Neural crest cell (in vitro differentiated cells): ENCODE measurements around the gene PAK5. TPM values are rescaled to one million over a fixed set of nuclear protein-coding genes. Genes with fewer than 3 reads are reported as not detected.

Experiments
- DNase-seq: peaks from one replicate; pipeline ENCODE4 v3.0.0; 2021; ENCODE audit warnings: low read depth, mixed read lengths, low spot score
- H3K27ac Mint-ChIP-seq: one replicate; pipeline ENCODE4 v1.8.0; 2021; ENCODE audit warnings: mild to moderate bottlenecking, mixed read lengths; ENCODE audit not compliant: unreplicated experiment
- H3K27me3 Mint-ChIP-seq: 2 replicates; pipeline ENCODE4 v1.8.0; 2021; ENCODE audit warnings: low read depth, mild to moderate bottlenecking, mixed read lengths
- H3K36me3 Mint-ChIP-seq: 2 replicates; pipeline ENCODE4 v1.8.0; 2021; ENCODE audit warnings: low read depth, mild to moderate bottlenecking, mixed read lengths
- H3K4me1 Mint-ChIP-seq: 2 replicates; pipeline ENCODE4 v1.8.0; 2021; ENCODE audit warnings: mixed read lengths
- H3K4me3 Mint-ChIP-seq: one replicate; pipeline ENCODE4 v1.8.0; 2021; ENCODE audit warnings: mild to moderate bottlenecking, mixed read lengths
- H3K9me3 Mint-ChIP-seq: 2 replicates; pipeline ENCODE4 v1.8.0; 2021; ENCODE audit warnings: mixed read lengths
- CTCF ChIP-seq: fragments of 200-600 bp; sonication (generic); conservative IDR thresholded peaks from 2 replicates; pipeline ENCODE4 v1.5.0; 2021; ENCODE audit warnings: antibody characterized with exemption, mild to moderate bottlenecking
- total RNA-seq: library from RNA; stranded (reverse); gene quantifications from 2 replicates; pipeline ENCODE4 v1.2.1, GENCODE V29; 2021

PAK5 gene
- total RNA-seq, 1 donor from 2014 or later = 1.8 TPM

- Mint-ChIP-seq H3K36me3 (no peaks in the 10 kb centered on the region), H3K4me1 (peaks cover 8% of the 10 kb centered on the region), H3K4me3 (no peak overlapping the region), H3K27me3 (no peaks in the 10 kb centered on the region), H3K9me3 (no peaks in the 10 kb centered on the region), H3K27ac (no peak overlapping the region)
- no peak for DNase-seq
- TF ChIP-seq CTCF = no peak
Observed at GRCh38 chr20:9632991-9633390, 205.9 kb downstream of the PAK5 start.

GRCh38 chr20:9632265-9632664 lies 206.6 kb downstream of the PAK5 start:
- DNase-seq = no peak
- no peak overlapping the region for H3K27ac Mint-ChIP-seq
- no peaks in the 10 kb centered on the region for H3K36me3 Mint-ChIP-seq
- H3K9me3 Mint-ChIP-seq = no peaks in the 10 kb centered on the region
- H3K27me3 Mint-ChIP-seq = no peaks in the 10 kb centered on the region
- peaks cover 8% of the 10 kb centered on the region for H3K4me1 Mint-ChIP-seq
- TF ChIP-seq CTCF = no peak
- no peak overlapping the region for H3K4me3 Mint-ChIP-seq

- no peak for DNase-seq
- H3K36me3 Mint-ChIP-seq = no peaks in the 10 kb centered on the region
- peaks cover 8% of the 10 kb centered on the region for H3K4me1 Mint-ChIP-seq
Observed at GRCh38 chr20:9630554-9630953, 208.3 kb downstream of the PAK5 start.

GRCh38 chr20:9629831-9630230 lies 209.0 kb downstream of the PAK5 start:
- no peaks in the 10 kb centered on the region for H3K36me3 Mint-ChIP-seq
- no peak overlapping the region for H3K4me3 Mint-ChIP-seq
- no peak for TF ChIP-seq CTCF
- H3K27ac Mint-ChIP-seq = peak overlapping the region; percentile 35
- no peaks in the 10 kb centered on the region for H3K9me3 Mint-ChIP-seq
- peaks cover 8% of the 10 kb centered on the region for H3K4me1 Mint-ChIP-seq
- H3K27me3 Mint-ChIP-seq = peaks cover 2% of the 10 kb centered on the region
- DNase-seq = no peak

More at GRCh38 chr20:9630554-9630953, 208.3 kb downstream of the PAK5 start:
- Mint-ChIP-seq H3K9me3 (no peaks in the 10 kb centered on the region), H3K4me3 (no peak overlapping the region), H3K27ac (no peak overlapping the region), H3K27me3 (no peaks in the 10 kb centered on the region)
- TF ChIP-seq CTCF = no peak

GRCh38 chr20:9628589-9628988 lies 210.3 kb downstream of the PAK5 start:
- H3K27me3 Mint-ChIP-seq = peaks cover 2% of the 10 kb centered on the region
- peaks cover 6% of the 10 kb centered on the region for H3K9me3 Mint-ChIP-seq
- H3K36me3 Mint-ChIP-seq = no peaks in the 10 kb centered on the region
- no peak for DNase-seq
- TF ChIP-seq CTCF = no peak
- peaks cover 8% of the 10 kb centered on the region for H3K4me1 Mint-ChIP-seq
- no peak overlapping the region for H3K27ac Mint-ChIP-seq
- H3K4me3 Mint-ChIP-seq = no peak overlapping the region

GRCh38 chr20:9628141-9628540 lies 210.7 kb downstream of the PAK5 start:
- Mint-ChIP-seq H3K36me3 (no peaks in the 10 kb centered on the region), H3K9me3 (peaks cover 8% of the 10 kb centered on the region), H3K27ac (no peak overlapping the region), H3K4me3 (no peak overlapping the region), H3K27me3 (peaks cover 2% of the 10 kb centered on the region), H3K4me1 (peaks cover 8% of the 10 kb centered on the region)
- no peak for TF ChIP-seq CTCF
- DNase-seq = no peak
